ENCODE measurements around the gene LAYN. TPM values are rescaled to one million over a fixed set of nuclear protein-coding genes. Genes with fewer than 3 reads are reported as not detected.

LAYN gene
- total RNA-seq, 1 experiment from 2014 or later, result 0.79 TPM

GRCh38 chr11:111586388-111586831 lies 45.9 kb downstream of the LAYN start:
- Mint-ChIP-seq H3K4me3 (ENCODE audit: unreplicated experiment) (no peak overlapping the region), H3K27me3 (ENCODE audit: insufficient read depth, unreplicated experiment) (no peaks in the 10 kb centered on the region), H3K4me1 (ENCODE audit: low read depth, unreplicated experiment) (no peaks in the 10 kb centered on the region), H3K27ac (ENCODE audit: unreplicated experiment) (no peak overlapping the region), H3K36me3 (ENCODE audit: insufficient read depth, unreplicated experiment) (no peaks in the 10 kb centered on the region), H3K9me3 (ENCODE audit: unreplicated experiment) (no peaks in the 10 kb centered on the region)
- Histone ChIP-seq H3K4me1 (no peaks in the 10 kb centered on the region), H3K9me3 (no peaks in the 10 kb centered on the region), H3K27me3 (replicated peaks; ENCODE audit: control insufficient read depth, insufficient read depth, low read length) (no peaks in the 10 kb centered on the region), H3K36me3 (ENCODE audit: control insufficient read depth, insufficient read depth, low read length) (no peaks in the 10 kb centered on the region), H3K4me3 (ENCODE audit: low read depth, low read length) (no peak overlapping the region)
- peak; percentile 83 to 91 for TF ChIP-seq CTCF (IDR thresholded peaks at IDR 0.05; ENCODE audit: insufficient read depth in 1 of 2, low read depth in 1 of 2, low read length in 1 of 2, severe bottlenecking in 1 of 2, unreplicated experiment in 1 of 2)
- intact Hi-C loops (cut with micrococcal nuclease; ENCODE audit: unreplicated experiment), result loop anchor here (1.0 to 5.0 kb wide), 4 partner anchors 21 to 255 kb away; no protein-coding TSS in a partner anchor
- peak in 1 of 2 experiments; percentile 71 for DNase-seq
- POLR2A ChIA-PET, result no interaction called here
- CTCF ChIA-PET, result interaction anchor here (0.6 to 1.7 kb wide), 7 partner anchors 18 to 256 kb away, joined by 3 to 11 read pairs (median 5); no protein-coding TSS in a partner anchor
- no TSS peak for BruUV-seq (replicated peaks)

GRCh38 chr11:111589114-111589513 lies 48.6 kb downstream of the LAYN start:
- Histone ChIP-seq H3K4me1 (no peaks in the 10 kb centered on the region), H3K9me3 (no peaks in the 10 kb centered on the region), H3K27me3 (replicated peaks; ENCODE audit: control insufficient read depth, insufficient read depth, low read length) (no peaks in the 10 kb centered on the region), H3K4me3 (ENCODE audit: low read depth, low read length) (no peak overlapping the region), H3K36me3 (ENCODE audit: control insufficient read depth, insufficient read depth, low read length) (no peaks in the 10 kb centered on the region)
- H3K27me3 Mint-ChIP-seq (ENCODE audit: insufficient read depth, unreplicated experiment), result no peaks in the 10 kb centered on the region
- no peak overlapping the region for H3K4me3 Mint-ChIP-seq (ENCODE audit: unreplicated experiment)
- ChIA-PET POLR2A (no interaction called here), CTCF (no interaction called here)
- H3K9me3 Mint-ChIP-seq (ENCODE audit: unreplicated experiment), result no peaks in the 10 kb centered on the region
- DNase-seq, result no peak
- H3K27ac Mint-ChIP-seq (ENCODE audit: unreplicated experiment), result no peak overlapping the region
- H3K36me3 Mint-ChIP-seq (ENCODE audit: insufficient read depth, unreplicated experiment), result no peaks in the 10 kb centered on the region
- no peaks in the 10 kb centered on the region for H3K4me1 Mint-ChIP-seq (ENCODE audit: low read depth, unreplicated experiment)
- no TSS peak for BruUV-seq (replicated peaks)
- intact Hi-C loops (cut with micrococcal nuclease; ENCODE audit: unreplicated experiment), result loop anchor here (5.0 kb wide), 1 partner anchor 137 kb away; no protein-coding TSS in a partner anchor
- TF ChIP-seq CTCF (IDR thresholded peaks at IDR 0.05; ENCODE audit: insufficient read depth in 1 of 2, low read depth in 1 of 2, low read length in 1 of 2, severe bottlenecking in 1 of 2, unreplicated experiment in 1 of 2), result no peak

- no peaks in the 10 kb centered on the region for H3K9me3 ChIP-seq
- no peak overlapping the region for H3K27ac Mint-ChIP-seq (ENCODE audit: unreplicated experiment)
- no peak for DNase-seq
- BruUV-seq (replicated peaks), result no TSS peak
- POLR2A ChIA-PET, result no interaction called here
- no peaks in the 10 kb centered on the region for H3K27me3 ChIP-seq (replicated peaks; ENCODE audit: control insufficient read depth, insufficient read depth, low read length)
- no peak overlapping the region for H3K4me3 Mint-ChIP-seq (ENCODE audit: unreplicated experiment)
- H3K36me3 Mint-ChIP-seq (ENCODE audit: insufficient read depth, unreplicated experiment), result no peaks in the 10 kb centered on the region
- CTCF ChIA-PET, result interaction anchor here (0.6 to 1.1 kb wide), 2 partner anchors 49 to 188 kb away, joined by 3 read pairs; no protein-coding TSS in a partner anchor
- H3K4me3 ChIP-seq (ENCODE audit: low read depth, low read length), result no peak overlapping the region
- intact Hi-C loops (cut with micrococcal nuclease; ENCODE audit: unreplicated experiment), result loop anchor here (5.0 kb wide), 1 partner anchor 138 kb away; no protein-coding TSS in a partner anchor
- no peaks in the 10 kb centered on the region for H3K9me3 Mint-ChIP-seq (ENCODE audit: unreplicated experiment)
- H3K27me3 Mint-ChIP-seq (ENCODE audit: insufficient read depth, unreplicated experiment), result no peaks in the 10 kb centered on the region
- no peaks in the 10 kb centered on the region for H3K4me1 Mint-ChIP-seq (ENCODE audit: low read depth, unreplicated experiment)
- H3K36me3 ChIP-seq (ENCODE audit: control insufficient read depth, insufficient read depth, low read length), result no peaks in the 10 kb centered on the region
- TF ChIP-seq CTCF (IDR thresholded peaks at IDR 0.05; ENCODE audit: insufficient read depth in 1 of 2, low read depth in 1 of 2, low read length in 1 of 2, severe bottlenecking in 1 of 2, unreplicated experiment in 1 of 2), result no peak
- no peaks in the 10 kb centered on the region for H3K4me1 ChIP-seq
Observed at GRCh38 chr11:111589886-111590499, 49.5 kb downstream of the LAYN start.

Data from Caco-2 (cell line).